CD4-positive, alpha-beta T cell treated with Interleukin-17A for 4 hours (primary cell): ENCODE results near the gene TTBK1.
A peak's percentile ranks its signal among the peaks of the same experiment; 100 is the strongest.

Source experiments
- DNase-seq: peaks from one replicate; pipeline ENCODE4 v3.0.0-alpha.2; 2020; ENCODE audit warnings: mixed read lengths

TTBK1 gene

GRCh38 chr6:43226192-43226851 is 17.0 kb upstream of the TTBK1 start:
- DNase-seq, result no peak

- peak; percentile 86 for DNase-seq
These were observed 14.1 kb upstream of the TTBK1 start, which contains the start of gene DNPH1 for GRCh38 chr6:43228951-43229802. Gene DNPH1, minus strand, starts transcription at chr6:43229481. Its CDS starts 25 bp downstream, at chr6:43229456.

GRCh38 chr6:43229803-43230620 is 13.3 kb upstream of the TTBK1 start:
- no peak for DNase-seq

- DNase-seq, result no peak
These were observed 12.2 kb upstream of the TTBK1 start for GRCh38 chr6:43231053-43231452.

- DNase-seq, result no peak
These were observed 11.4 kb upstream of the TTBK1 start for GRCh38 chr6:43231735-43232450.

GRCh38 chr6:43235841-43236240 is 7.4 kb upstream of the TTBK1 start:
- DNase-seq, result no peak

- DNase-seq, result no peak
These were observed 4.2 kb upstream of the TTBK1 start for GRCh38 chr6:43239054-43239453.

GRCh38 chr6:43240950-43241349 is 2.3 kb upstream of the TTBK1 start:
- DNase-seq, result no peak

GRCh38 chr6:43241446-43241845 is 1.8 kb upstream of the TTBK1 start:
- DNase-seq, result no peak

- no peak for DNase-seq
These were observed 512 bp downstream of the TTBK1 start for GRCh38 chr6:43243664-43244321.

- DNase-seq, result no peak
These were observed 3.2 kb downstream of the TTBK1 start for GRCh38 chr6:43246301-43247113.

GRCh38 chr6:43247114-43247999 is 4.1 kb downstream of the TTBK1 start:
- DNase-seq, result peak; percentile 86

- DNase-seq, result no peak
These were observed 4.8 kb downstream of the TTBK1 start for GRCh38 chr6:43248101-43248500.

GRCh38 chr6:43248791-43249190 is 5.5 kb downstream of the TTBK1 start:
- DNase-seq, result no peak

GRCh38 chr6:43250992-43251373 is 7.7 kb downstream of the TTBK1 start:
- DNase-seq, result no peak

GRCh38 chr6:43253401-43253800 is 10.1 kb downstream of the TTBK1 start:
- no peak for DNase-seq

- no peak for DNase-seq
These were observed 11.0 kb downstream of the TTBK1 start for GRCh38 chr6:43254138-43254817.

- DNase-seq, result no peak
These were observed 11.6 kb downstream of the TTBK1 start for GRCh38 chr6:43254846-43255245.

- DNase-seq, result no peak
These were observed 12.2 kb downstream of the TTBK1 start for GRCh38 chr6:43255408-43256054.
